HPDE6-E6E7 (cell line): ENCODE data around the gene IL6R.

Source experiments
- DNase-seq: peaks from one replicate; pipeline ENCODE4 v3.0.0; 2011; ENCODE audit warnings: missing footprints; ENCODE audit errors: extremely low spot score

The IL6R gene

GRCh38 chr1:154517661-154518060 lies 112.5 kb downstream of the IL6R start:
- DNase-seq, result no peak
